NCI-H460 (cell line): ENCODE measurements around the gene CABLES2. TPM values are rescaled to one million over a fixed set of nuclear protein-coding genes. Genes with fewer than 3 reads are reported as not detected.
"Not testable (repeated sequence)": the region's sequence is repeated elsewhere in the genome, so short reads cannot be mapped to it uniquely, and the experiment has no call there.

Experiments
- DNase-seq: peaks from one replicate; pipeline ENCODE4 v3.0.0-alpha.2; 2016; ENCODE audit warnings: low read depth; ENCODE audit errors: extremely low read depth
- total RNA-seq: library from RNA; depleted of rRNA; stranded (reverse); fragments of >200 nt; shearing (Covaris generic); gene quantifications from 2 replicates; pipeline ENCODE4 v1.2.3, GENCODE V29; 2014

CABLES2 gene
- total RNA-seq, 1 experiment from 2014 or later: 2.1 TPM

DNA sequence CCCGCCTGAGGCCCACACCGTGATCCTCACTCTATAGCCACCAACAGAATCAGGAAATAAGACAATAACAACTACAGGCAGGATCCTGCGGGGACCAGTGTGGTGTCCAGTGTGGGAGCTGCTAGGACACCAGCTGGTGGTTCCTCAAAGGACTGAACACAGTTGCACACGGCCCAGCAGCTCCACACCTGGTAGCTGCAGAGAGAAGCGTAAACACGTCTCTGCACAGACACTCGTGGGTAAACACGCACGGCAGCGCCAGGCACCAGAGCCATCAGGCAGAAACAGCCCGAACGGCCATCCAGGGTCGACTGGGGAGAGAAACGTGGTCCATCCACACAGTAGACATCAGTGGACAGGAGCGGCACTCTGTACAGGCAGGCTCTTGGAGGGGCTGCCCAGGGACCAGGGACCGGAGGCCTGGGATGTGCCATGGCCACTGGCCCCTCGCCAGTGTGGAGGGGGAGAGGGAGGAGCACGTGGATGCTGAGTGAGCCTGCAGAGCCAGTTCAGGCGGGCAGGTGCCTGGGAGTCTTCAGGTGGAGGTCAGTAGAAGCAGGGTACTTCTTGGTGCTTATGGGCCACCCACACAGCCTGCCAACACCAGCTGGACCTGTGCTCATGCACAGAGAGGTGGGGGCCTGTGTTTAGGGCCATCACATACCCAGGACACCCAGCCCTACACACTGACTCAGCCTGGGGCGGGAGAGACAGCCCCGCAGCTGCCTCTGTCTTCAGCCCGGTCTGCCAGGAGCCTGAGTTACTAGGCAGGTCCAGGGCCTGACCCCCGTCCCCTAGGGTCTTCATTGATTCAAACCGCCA, 32.5 kb downstream of the CABLES2 start:
- no peak for DNase-seq

- not testable (repeated sequence) for DNase-seq
Measured at GRCh38 chr20:62373631-62374179, 33.4 kb downstream of the CABLES2 start.

- DNase-seq: no peak
Measured at GRCh38 chr20:62372042-62372993, 34.8 kb downstream of the CABLES2 start.

DNA sequence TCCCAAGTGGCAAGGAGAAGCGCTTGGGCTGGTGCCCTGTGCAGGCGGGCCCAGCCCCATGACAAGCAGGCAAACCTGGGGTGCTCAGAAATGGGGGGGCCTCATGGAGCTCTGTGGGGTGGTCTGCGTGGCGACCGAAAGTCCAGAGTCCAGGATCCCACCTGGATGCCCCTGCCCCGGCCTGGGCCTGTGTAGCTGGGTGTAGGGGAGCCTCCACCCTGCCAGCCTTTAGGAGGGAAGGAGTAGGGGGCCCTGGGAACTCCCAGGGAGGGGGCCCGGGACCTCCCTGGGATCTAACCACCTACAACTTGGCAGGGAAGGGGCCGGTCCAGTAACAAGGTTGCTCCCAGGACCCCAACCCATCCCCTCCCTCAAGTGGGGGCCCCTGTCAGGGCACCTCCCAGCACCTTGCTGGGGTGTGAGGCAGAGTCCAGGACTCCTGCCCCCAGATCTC, 35.5 kb downstream of the CABLES2 start:
- DNase-seq: no peak

DNA sequence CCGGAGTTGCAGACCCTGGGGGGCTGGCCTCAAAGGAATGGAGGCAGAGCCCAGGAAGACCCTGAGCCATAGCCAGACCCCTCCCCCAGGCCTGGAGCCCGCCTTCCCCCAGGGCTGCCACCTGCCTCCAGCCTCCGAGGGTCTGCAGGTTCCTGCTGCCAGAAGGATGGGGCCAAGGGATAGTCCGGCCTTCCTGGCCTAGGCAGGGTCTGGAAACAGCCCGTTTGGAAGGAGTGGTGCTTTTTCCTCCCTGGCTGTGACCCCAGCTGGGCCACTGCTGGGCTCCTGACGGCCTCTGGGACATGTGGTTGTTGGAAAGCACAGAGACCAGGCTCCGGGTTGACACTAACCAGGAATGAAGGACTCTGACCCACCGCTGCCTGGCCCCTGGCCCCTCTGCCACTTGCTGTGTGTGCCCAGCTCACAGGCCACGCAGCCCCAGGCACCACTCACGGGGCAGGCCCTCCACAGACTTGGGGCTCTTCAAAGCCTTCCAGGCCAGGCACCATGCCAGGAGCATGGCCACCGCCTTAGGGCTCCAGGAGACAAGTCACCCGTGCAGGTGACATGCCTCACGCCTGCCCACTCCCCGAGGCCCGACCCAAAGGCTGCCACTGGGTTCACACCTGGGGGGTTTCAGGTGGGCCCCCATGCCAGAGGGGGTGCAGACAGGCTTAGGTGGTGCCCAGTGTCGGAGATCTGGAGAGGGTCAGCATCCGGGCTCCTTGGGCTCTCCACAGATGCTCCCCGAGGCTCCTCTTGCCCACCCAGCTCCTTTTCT, 36.1 kb downstream of the CABLES2 start:
- no peak for DNase-seq

GRCh38 chr20:62370115-62370806, 36.8 kb downstream of the CABLES2 start:
- DNase-seq: no peak

DNA sequence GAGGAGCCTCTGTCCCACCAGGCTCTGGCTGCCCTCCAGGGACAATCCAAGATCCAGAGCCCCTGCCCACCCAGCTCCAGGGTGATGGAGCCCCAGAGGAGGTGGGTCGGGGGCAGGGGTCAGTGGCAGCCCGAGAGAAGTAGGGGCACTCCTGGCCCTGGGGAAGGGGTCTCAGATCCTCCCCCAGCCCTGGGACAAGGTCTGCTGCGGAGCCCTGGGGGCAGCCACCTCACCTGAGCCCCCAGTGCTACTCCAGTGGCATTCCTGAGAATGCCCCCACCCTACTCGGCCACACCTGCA, 37.3 kb downstream of the CABLES2 start:
- DNase-seq: no peak

- DNase-seq: no peak
Measured at GRCh38 chr20:62368976-62369814, 37.9 kb downstream of the CABLES2 start.

DNA sequence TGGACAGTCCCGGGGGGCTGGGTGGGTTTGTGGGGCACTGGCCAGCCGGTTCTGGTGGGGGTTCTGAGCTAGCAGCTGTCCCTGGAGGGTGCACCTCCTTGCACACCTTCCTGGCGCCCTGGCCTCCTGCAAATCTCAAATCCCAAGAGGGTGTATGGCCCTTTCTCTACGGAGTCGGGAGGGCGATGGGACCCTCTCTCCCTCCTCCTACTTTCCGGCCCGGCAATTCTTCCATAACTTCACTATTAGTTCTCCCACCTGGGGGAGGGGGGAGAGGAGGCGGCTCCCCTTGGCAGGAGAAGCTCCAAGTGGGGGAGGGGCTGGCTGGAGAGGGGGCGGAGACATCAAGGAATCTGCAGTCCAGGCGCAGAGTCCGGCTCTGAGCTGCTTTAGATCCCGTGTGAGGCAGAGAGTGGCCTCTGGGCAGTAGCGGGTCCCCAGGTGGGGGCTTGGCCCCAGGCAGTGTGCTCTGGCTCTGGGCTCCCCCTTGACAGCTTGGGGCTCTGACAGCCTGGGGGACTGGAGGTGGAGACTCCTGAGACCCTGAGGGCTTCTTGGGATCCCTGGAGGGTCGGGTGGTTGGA, 38.6 kb downstream of the CABLES2 start:
- DNase-seq: no peak

GRCh38 chr20:62367633-62368391, 39.3 kb downstream of the CABLES2 start:
- no peak for DNase-seq

DNA sequence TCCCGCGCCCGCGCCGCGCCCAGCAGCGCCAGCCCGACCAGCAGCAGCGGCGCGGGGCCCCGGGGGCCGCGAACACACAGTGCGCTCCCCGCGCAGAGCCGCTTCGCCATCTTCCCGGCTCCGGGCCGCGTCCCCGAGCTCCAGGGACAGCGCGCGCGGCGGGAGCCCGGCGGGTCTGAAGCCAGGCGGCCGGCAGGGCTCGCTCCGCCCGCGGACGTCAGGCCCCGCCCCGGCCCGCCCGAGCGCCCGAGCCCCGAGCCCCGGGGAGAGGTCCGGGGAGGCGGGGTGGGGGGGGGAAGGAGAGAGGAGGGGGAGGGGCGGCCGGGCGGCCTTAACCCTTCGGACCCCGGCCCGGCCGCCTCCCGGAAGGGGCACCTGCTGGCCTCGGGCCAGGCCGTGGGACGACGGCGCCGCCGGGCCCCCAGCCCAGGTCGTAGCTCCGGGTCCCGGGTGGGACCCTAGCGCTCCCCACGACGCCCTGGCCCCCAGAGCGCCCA, 39.9 kb downstream of the CABLES2 start, which contains the start of gene LAMA5:
Gene LAMA5, minus strand, starts transcription at position 177 of the 497 bp plus-strand sequence. Its CDS starts 67 bp downstream, at position 110.
- no peak for DNase-seq

DNA sequence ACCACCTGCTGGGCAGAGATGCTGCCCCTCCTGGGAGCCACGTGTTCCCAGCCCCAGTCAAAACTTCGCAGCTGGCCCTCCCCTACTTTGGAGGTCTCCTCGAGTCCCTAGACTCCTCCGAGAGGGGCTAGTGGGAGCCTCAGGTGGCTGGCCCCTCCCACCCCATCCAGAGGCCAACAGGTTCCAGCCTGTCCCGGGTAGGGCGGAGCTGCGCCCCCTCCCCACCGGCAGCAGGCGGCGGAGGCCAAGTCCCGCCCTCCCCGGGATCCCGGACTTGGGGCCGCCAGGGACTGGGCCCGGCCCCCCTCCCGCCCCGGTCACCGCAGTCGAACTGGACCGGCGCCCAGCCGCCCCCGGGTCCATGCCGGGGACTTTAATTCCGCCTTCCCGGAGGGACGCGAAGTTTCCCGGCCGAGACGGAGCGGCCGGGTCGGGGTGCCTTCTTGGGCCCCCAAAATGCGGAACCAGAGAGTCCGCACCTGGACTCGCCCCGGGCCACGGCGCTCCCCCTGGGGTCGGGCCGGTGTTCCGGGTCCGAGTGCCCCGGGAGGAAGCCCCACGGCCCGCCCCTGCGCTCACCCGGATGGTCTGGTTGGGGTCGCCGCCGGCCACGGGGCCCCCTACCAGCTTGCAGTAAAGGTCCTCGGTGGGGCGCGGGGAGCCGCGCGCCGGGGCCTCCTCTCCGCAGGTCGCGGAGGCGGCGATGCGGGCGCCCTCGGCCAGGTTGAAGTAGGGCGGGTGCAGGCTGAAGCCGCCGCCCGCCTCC, 40.5 kb downstream of the CABLES2 start:
- no peak for DNase-seq

DNA sequence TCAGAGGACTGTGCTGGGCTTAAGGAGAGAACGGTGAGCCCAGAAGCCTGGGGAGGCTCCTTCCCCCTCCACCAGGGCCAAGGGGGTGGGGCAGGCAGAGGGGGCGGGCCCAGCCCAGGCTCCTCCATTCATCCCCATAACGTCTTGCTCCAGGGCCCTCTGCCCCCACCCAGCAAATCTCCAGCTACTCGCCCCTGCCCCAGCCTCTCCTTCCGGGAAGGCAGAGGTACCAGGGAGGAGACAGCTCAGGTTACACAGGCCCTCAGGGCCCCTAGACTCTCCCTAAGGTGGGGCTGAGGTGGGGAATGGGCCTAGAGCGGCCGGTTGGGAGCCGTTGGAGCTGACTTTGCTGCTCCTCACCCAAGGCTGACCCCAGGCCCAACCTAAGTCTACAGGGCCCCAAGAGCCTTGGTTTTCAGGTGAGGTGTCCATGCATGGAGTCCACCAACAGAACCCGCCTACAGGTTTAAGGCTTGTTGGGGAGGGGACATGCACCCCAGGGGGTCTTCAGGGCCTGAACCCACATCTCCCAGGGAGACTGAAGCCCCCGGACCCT, 41.2 kb downstream of the CABLES2 start:
- no peak for DNase-seq

DNA sequence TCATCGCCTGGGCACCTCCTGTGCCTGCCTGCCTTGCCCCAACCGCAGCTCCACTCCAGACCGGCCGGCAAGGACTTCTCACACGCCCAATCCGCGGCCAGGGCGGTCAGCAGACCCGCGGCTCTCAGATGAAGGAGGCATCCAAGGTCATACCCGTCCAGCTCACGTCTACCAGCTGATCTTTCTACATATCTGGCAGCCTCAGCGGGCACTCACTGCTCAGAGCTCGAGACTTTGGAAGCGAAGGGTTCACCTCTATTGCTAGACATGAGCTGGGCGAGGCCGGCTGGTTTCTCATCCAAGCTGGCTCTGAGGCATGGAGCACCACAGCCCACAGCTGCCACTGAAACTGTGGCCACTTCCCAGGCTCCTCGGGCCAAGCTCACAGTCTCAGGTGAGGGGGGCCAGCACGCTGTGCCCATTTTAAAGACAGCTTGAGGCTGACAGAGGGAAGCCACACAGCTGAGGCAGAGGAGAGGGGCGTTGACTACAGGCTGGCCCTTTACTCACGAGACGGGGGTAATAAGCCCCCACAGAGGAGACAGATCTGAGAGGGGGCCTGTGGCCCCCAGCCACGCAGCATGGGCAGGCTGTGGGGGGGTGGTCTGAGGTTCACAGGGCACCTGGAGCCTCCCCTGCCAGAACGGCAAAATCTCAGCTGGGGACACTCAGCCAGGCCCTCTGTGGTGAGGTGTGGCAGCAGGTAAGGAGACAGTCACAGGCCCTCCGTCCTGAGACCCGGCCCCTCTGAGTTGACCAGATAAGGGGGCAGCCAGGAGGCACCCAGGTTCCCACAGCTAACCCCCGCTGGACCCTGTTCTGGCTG, 42.0 kb downstream of the CABLES2 start:
- DNase-seq: no peak
